OCI-LY7 (cell line): ENCODE measurements around the gene CAPN5. TPM values are rescaled to one million over a fixed set of nuclear protein-coding genes. Genes with fewer than 3 reads are reported as not detected.

Experiments
- BruUV-seq: library from RNA; stranded (reverse); fragments of 400-500 nt; replicated peaks from 2 replicates; lab custom pipeline; 2021; lab: Mats Ljungman, UMichigan
- CTCF ChIA-PET: fragments of 300-600 bp; sonication (Branson Sonifier 250); formaldehyde crosslinking; loops from one replicate; lab custom pipeline; 2022; ENCODE audit warnings: antibody characterized with exemption; ENCODE audit not compliant: unreplicated experiment; lab: Charles Lee
- POLR2A ChIA-PET: fragments of 300-600 bp; sonication (Branson Sonifier 250); formaldehyde crosslinking; loops from one replicate; lab custom pipeline; 2022; ENCODE audit warnings: antibody characterized with exemption; lab: Charles Lee
- DNase-seq: peaks from one replicate; pipeline ENCODE4 v3.0.0-alpha.2; 2015; ENCODE audit warnings: low spot score
- H2AFZ ChIP-seq: fragments of 200-600 bp; sonication (generic), shearing (Covaris generic); 2 replicates; pipeline ENCODE4 v1.6.1; 2014; ENCODE audit warnings: mild to moderate bottlenecking, antibody characterized with exemption, low read length, moderate library complexity
- H3K27ac ChIP-seq: fragments of 200-600 bp; sonication (generic); 2 replicates; pipeline ENCODE4 v1.5.1; 2014; ENCODE audit warnings: mixed run types, low read depth, mild to moderate bottlenecking, moderate library complexity, low read length, inconsistent platforms; ENCODE audit not compliant: poor library complexity, severe bottlenecking
- H3K36me3 ChIP-seq: fragments of 200-600 bp; sonication (generic); 2 replicates; pipeline ENCODE4 v1.6.1; 2014; ENCODE audit warnings: mild to moderate bottlenecking, antibody characterized with exemption, low read length, moderate library complexity, mixed read lengths; ENCODE audit not compliant: insufficient read depth
- H3K4me1 ChIP-seq: fragments of 200-600 bp; sonication (generic); 2 replicates; pipeline ENCODE4 v1.5.1; 2014; ENCODE audit warnings: mild to moderate bottlenecking, low read length; ENCODE audit not compliant: insufficient read depth, poor library complexity, severe bottlenecking
- H3K4me2 ChIP-seq: fragments of 200-600 bp; sonication (generic); 2 replicates; pipeline ENCODE4 v1.6.1; 2014; ENCODE audit warnings: mild to moderate bottlenecking, low read length
- H3K4me3 ChIP-seq: fragments of 200-600 bp; sonication (generic); 2 replicates; pipeline ENCODE4 v1.5.1; 2014; ENCODE audit warnings: mild to moderate bottlenecking, low read depth, low read length; ENCODE audit not compliant: poor library complexity, severe bottlenecking
- H3K79me2 ChIP-seq: fragments of 200-600 bp; sonication (generic); 2 replicates; pipeline ENCODE4 v1.6.1; 2016; ENCODE audit warnings: low read depth, mild to moderate bottlenecking, low read length, moderate library complexity, mixed read lengths; ENCODE audit not compliant: insufficient read depth
- H3K9me2 ChIP-seq: fragments of 200-600 bp; sonication (generic); 2 replicates; pipeline ENCODE4 v1.6.1; 2016; ENCODE audit warnings: mild to moderate bottlenecking, low read length, mixed read lengths; ENCODE audit not compliant: insufficient read depth
- H3K9me3 ChIP-seq: fragments of 200-600 bp; sonication (generic); 2 replicates; pipeline ENCODE4 v1.6.1; 2014; ENCODE audit warnings: mild to moderate bottlenecking, mixed run types, low read length, mixed read lengths
- H4K20me1 ChIP-seq: fragments of 200-600 bp; sonication (generic); 2 replicates; pipeline ENCODE4 v1.6.1; 2014; ENCODE audit warnings: mild to moderate bottlenecking, antibody characterized with exemption, low read length, moderate library complexity, mixed read lengths; ENCODE audit not compliant: insufficient read depth
- CTCF ChIP-seq: fragments of 200-600 bp; sonication (generic); conservative IDR thresholded peaks from 2 replicates; pipeline ENCODE4 v1.5.1; 2014; ENCODE audit warnings: mild to moderate bottlenecking, antibody characterized with exemption, low read length, moderate library complexity, mixed read lengths
- EZH2phosphoT487 ChIP-seq: fragments of 200-600 bp; sonication (generic); IDR thresholded peaks from 2 replicates; pipeline ENCODE4 v1.6.1; 2018; ENCODE audit warnings: low read depth, borderline replicate concordance, mild to moderate bottlenecking, mixed run types, antibody characterized with exemption, low read length, moderate library complexity, mixed read lengths
- intact Hi-C: fragments of 100-400 bp; cut with micrococcal nuclease; formaldehyde crosslinking; loops from one replicate; pipeline ENCODE4 v1.10.0; 2022; ENCODE audit not compliant: unreplicated experiment
- total RNA-seq, 2 experiments: library from RNA; depleted of rRNA in 1 of 2; stranded (reverse); fragments of >200 nt in 1 of 2; shearing (Covaris generic) in 1 of 2; gene quantifications; 2 replicates each; pipeline ENCODE4 v1.2.3, GENCODE V29; 2014 to 2022

The CAPN5 gene
- total RNA-seq, 2 experiments from 2014 or later, result 1.4 to 1.5 TPM

DNA sequence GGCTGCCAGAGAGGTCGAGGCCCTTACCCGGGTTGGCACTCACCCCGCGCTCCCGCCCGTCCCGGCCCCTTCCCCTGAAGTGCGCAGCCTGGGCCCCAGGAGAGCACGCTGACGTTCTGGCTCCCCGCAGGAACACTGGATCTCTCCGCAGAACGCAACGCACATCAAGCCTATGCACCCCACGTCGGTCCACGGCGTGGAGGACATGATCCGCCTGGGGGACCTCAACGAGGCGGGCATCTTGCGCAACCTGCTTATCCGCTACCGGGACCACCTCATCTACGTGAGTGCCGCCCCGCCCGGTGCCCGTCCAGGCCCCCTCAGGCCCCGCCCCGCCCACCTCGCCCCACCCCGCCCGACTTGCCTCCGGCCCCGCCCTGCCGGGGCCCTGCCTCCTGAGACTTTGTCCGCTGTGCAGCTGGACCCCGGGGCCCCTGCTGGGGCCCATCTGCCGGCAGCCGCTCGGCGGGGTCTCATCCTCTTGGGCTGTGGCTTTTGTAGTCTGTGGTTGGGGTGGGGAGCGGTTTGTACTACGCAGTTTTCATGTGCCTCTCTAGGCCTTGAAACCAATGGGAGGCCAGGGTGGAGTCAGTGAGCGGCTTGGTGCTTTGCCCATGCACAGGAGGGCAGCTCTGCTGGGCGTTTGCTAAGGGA, 81.0 kb downstream of the CAPN5 start:
- BruUV-seq, result no TSS peak
- Histone ChIP-seq H3K4me2 (no peak overlapping the region), H4K20me1 (no peaks in the 10 kb centered on the region), H3K4me1 (no peaks in the 10 kb centered on the region), H3K9me2 (no peaks in the 10 kb centered on the region), H3K4me3 (no peak overlapping the region), H2AFZ (no peak overlapping the region), H3K36me3 (no peaks in the 10 kb centered on the region), H3K9me3 (no peaks in the 10 kb centered on the region), H3K27ac (no peak overlapping the region), H3K79me2 (no peaks in the 10 kb centered on the region)
- ChIA-PET POLR2A (no interaction called here), CTCF (no interaction called here)
- TF ChIP-seq EZH2phosphoT487 (no peak), CTCF (no peak)
- no peak for DNase-seq
- intact Hi-C loops, result no loop called here

DNA sequence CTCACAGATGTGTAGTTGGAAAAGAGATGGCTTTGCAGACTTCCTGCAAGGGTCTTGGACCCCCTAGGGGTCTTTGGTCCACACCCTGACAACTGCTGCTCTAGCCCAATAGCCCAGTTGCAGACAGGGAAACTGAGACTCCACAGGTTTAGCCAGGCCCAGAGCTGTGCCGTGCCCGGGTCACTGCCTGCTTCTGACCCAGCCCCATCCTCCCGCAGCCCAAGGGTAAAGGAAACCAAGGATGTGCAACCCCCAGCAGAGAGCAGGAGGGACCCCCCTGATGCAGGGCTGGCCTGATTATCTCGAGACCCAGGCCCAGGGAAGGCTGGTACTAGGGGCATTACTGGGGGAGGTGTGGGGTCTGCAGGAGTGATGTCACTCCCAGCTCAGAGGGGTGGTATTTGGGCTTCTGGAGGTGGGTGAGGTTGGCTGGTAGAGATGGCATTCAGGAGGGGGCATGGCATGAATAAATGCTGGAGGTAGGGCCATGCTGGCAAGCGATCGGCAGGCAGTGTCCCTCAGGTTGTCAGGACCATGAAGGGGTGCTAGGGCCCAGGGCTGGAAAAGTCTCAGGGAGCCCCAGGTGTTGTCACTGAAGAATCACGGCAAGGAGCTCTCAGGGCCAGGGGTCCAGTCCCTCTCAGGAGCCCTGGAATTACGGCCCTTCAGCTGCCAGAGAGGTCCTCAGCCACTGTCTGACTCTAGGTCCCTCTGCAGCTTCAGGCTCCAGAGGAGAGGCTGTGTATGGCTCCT, 82.4 kb downstream of the CAPN5 start:
- no peak overlapping the region for H3K27ac ChIP-seq
- no TSS peak for BruUV-seq
- H3K9me2 ChIP-seq, result no peaks in the 10 kb centered on the region
- POLR2A ChIA-PET, result no interaction called here
- DNase-seq, result no peak
- intact Hi-C loops, result no loop called here
- H3K9me3 ChIP-seq, result no peaks in the 10 kb centered on the region
- H2AFZ ChIP-seq, result no peak overlapping the region
- TF ChIP-seq EZH2phosphoT487 (no peak), CTCF (no peak)
- H3K36me3 ChIP-seq, result no peaks in the 10 kb centered on the region
- CTCF ChIA-PET, result no interaction called here
- no peak overlapping the region for H3K4me2 ChIP-seq
- no peaks in the 10 kb centered on the region for H3K4me1 ChIP-seq
- H3K4me3 ChIP-seq, result no peak overlapping the region
- no peaks in the 10 kb centered on the region for H3K79me2 ChIP-seq
- no peaks in the 10 kb centered on the region for H4K20me1 ChIP-seq
